ENCODE data around the gene OR13C3.
"Not testable (repeated sequence)": the region's sequence is repeated elsewhere in the genome, so short reads cannot be mapped to it uniquely, and the experiment has no call there.

OR13C3 gene
- total RNA-seq: 0 to 0.55 (median 0) reads per million in 17 experiments

DNA sequence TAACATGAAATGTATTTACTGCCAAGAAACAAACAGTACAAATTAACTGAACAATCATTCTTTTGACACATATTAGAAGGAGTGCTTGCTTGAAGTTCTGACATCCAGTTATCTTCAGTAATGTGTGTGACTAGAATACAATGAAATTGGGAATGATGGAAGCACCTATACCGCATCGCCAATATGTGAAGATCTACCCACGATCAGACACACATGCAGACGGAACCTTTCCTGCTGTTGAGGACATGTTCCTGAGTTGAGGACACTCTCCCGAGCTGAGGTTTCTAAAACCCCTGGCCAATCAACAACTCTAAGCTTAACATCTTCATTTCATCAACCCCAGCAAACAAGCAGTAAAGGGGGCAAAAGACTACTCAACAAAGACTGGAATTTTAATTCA, at the start of gene OR13C3:
Gene OR13C3 (minus strand): TSS at position 101 of the 400 bp plus-strand sequence. CDS start 133 bp downstream, outside the sequence.
- DNase-seq: no peak

DNA sequence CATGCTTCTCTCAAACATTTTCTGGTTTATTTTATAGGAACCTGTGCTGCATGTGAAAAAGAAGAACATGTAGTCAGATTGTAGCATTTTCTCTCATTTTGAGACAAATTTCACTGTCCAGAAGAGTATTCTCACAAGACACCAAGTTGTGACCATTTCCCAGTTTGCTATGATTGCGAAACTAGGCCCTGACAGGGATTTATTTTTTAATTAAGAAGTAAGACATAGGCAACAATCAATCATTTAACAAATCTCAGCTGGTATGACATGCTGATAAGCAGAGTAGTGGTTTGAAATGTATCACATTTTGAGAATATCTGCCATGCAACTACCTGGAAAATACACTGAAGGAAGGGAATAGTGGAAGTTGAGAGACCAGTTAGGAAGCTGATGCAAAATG, 43.9 kb upstream of the OR13C3 start:
- DNase-seq: no peak

GRCh38 chr9:104577263-104577662, 40.6 kb upstream of the OR13C3 start:
- DNase-seq: no peak

- DNase-seq: no peak
Observed at GRCh38 chr9:104575456-104575855, 38.8 kb upstream of the OR13C3 start.

DNA sequence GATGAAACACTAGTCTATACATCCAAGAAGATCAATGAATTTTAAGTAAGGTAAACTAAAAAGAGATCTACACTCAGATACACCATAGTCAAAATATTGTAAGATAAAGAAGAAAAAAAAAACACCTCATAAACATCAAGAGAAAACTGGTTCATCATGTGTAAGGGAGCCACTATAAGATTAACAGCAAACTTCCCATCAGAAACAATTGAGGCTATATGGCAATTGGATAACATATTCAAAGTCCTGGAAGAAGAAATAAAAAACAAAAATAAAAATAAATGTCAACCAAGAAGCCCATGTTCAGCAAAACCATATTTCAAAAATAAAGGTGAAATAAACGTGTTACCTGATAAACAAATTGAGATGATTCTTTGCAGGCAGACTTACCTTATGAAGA, 36.0 kb upstream of the OR13C3 start:
- DNase-seq: no peak

DNA sequence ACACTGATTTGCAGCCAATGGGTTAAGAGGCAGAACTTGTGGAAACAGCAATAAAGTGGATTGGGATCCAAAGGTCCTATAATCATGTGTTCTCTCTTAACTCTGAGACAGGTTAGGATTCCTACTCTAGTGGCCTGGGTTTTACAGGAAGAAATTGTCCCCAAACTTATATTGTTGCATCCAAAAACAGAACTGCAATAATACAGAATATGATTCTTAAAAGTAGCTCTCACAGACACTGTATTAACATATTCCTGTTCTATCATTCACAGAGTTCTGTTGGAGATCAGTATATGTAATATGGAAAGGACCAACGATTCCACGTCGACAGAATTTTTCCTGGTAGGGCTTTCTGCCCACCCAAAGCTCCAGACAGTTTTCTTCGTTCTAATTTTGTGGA, 32.2 kb upstream of the OR13C3 start, which contains the start of gene OR13C8:
Gene OR13C8 (plus strand): TSS at position 301 of the 400 bp plus-strand sequence. CDS start 0 bp downstream, at position 301.
- DNase-seq: no peak

GRCh38 chr9:104564358-104564757, 27.7 kb upstream of the OR13C3 start:
- DNase-seq: no peak

DNA sequence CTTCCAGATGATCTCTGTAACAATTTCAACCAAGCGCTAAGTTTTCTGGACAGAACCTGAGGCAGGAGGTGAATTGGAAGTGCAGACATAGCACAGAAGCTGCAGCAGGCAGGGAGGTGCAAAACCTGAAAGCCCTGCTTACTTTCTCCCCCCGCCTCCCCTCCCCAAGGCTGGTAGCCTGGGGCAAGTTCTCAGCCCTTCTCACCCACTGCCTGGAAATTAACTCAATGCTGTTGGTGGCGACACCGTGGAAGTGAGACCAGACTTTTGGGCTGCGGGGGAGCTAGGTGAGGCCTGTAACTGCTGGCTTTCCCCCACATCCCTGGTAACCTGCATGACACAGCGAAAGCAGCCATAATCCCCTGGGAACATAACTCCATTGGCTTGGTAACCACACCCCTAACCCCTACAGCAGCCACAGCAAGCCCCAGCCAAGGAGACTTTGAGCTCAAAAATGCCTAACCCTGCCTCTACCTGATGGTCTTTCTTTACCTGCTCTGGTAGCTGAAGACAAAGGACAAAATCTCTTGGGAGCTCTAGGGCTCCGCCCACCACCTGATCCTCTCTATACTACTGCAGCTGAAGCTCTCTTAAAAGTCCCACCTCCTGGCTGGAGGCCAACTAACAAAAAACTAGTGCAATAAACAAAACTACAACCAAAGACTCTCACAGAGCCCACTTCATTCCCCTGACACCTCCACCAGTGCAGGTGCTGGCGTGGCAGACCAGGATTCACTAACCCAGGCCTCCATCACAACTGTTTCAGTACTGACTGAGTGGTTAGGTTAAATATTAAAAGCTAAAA, 20.4 kb upstream of the OR13C3 start:
- no peak for DNase-seq

- DNase-seq: no peak
Observed at GRCh38 chr9:104555521-104555920, 18.9 kb upstream of the OR13C3 start.

GRCh38 chr9:104553261-104553660, 16.6 kb upstream of the OR13C3 start:
- DNase-seq: no peak

DNA sequence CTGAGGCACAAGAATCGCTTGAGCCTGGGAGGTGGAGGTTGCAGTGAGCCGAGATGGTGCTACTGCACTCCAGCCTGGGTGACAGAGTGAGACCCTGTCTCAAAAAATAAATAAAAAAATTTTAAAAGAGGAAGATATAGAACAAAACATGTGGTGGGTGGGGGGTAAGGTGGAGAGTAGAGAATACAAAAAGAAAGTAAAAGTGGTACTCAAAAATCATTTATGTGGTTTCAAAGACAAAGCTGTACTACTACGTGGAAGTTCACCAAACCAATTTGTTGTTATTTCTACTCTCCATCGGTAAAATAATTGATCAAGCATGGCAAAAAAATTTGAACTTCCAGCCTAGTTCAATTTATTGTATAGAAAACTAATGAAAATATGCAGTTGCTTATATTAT, 8.0 kb upstream of the OR13C3 start:
- no peak for DNase-seq

DNA sequence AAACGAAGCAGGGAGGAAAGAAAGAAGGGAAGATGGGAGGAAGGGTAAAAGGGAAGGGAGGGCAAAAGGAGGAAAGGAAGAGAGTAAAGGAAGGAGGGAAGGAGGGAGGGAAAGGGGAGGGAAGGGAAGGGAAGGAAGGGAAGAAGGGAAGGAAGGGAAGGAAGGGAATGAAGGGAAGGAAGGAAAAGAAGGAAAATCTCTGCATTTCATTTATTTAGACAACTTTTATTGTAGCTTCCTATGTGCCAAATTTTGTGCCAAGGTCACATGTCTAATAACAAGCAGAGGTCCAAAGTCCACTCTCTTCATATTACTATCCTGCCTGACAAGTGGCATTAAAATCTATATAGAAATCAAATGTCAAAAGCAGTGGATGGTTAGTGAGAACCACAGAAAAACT, 2.6 kb upstream of the OR13C3 start:
- DNase-seq: no peak

DNA sequence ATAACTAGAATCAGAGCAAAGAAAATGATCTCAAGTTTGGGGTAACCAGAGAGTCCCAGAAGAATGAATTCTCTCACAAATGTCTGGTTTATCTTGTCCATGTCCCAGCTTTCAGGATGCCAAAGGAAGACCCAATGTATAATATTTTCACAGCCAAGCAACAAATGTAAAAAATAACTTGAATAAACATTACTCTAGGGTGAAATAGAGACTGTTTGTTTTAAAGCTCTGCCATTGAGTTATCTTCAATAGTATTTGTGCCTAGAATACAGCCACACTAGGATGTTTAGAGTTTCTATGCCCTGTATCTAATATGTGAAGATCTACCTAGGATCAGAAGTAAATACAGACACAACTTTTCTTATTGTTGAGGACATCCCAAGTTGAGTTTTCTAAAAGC, 9.5 kb downstream of the OR13C3 start, which contains the start of gene OR13C4:
Gene OR13C4 (minus strand): TSS at position 101 of the 400 bp plus-strand sequence. CDS start 0 bp downstream, at position 101.
- DNase-seq: no peak

DNA sequence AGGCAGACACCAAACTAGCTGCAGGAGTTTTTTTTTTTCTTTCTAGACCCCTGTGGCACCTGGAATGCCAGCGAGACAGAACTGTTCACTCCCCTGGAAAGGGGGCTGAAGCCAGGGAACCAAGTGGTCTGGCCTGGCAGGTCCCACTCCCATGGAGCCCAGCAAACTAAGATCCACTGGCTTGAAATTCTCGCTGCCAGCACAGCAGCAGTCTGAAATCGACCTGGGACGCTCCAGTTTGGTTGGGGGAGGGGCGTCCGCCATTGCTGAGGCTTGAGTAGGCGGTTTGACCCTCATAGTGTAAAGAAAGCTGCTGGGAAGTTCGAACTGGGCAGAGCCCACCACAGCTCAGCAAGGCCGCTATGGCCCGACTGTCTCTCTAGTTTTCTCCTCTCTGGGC, 16.4 kb downstream of the OR13C3 start:
- not testable (repeated sequence) for DNase-seq

DNA sequence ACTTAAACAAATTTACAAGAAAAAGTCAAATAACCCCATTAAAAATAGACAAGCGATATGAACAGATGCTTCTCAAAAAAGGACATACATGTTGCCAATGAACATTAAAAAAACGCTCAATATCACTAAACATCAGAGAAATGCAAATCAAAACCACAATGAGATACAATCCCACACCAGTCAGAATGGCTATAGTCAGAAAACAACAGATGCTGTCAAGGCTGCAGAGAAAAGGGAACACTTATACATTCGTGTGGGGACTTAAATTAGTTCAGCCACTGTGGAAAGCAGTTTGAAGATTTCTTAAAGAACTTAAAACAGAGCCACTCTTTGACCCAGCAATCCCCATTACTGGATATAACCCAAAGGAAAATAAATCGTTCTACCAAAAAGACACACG, 21.8 kb downstream of the OR13C3 start:
- DNase-seq: no peak

DNA sequence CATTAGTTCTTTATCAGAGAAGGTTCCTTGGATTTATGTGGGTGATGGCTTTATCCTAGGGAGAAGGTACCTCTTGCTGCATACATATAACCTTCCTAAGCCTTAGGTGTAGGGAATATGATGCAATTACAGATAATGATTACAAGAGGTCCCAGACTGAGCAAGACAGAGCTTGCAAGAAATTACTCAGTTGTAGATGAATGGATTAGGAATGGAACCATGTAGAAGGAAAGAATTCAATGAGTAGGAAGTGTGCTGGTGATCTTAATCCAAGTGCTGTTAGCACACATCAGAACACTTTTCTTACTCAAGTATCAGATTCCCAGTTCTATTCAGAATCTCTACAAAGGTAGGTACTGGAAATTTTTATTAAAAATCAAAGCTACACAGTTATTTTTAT, 30.1 kb downstream of the OR13C3 start:
- no peak for DNase-seq

- DNase-seq: no peak
Observed at GRCh38 chr9:104503963-104504362, 32.7 kb downstream of the OR13C3 start, which contains the start of gene OR13F1. Gene OR13F1 (plus strand): TSS chr9:104504263. CDS start chr9:104504263, 0 bp downstream.

DNA sequence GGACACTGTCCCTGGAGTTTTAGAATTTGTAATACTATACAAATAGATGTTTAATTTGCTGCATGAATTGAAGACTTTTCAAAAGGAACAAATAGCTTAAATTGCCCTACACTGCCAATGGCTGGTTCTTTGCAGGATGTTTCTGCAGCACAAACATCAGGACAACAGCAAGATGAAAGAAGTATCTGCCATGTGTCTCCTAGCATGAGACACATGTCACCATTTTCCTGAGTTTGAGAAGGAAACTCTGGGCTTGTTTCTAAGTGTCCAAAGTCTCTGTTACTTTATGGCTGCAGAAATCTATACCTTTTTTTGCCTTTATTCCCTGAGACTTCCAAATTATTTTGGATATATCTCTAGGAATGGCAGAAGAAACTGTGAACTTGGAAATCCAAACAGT, 33.2 kb downstream of the OR13C3 start:
- no peak for DNase-seq

- DNase-seq: no peak
Observed at GRCh38 chr9:104494808-104495207, 41.8 kb downstream of the OR13C3 start.
